Neural cell (in vitro differentiated cells): ENCODE data around the gene GNPAT. TPM values are rescaled to one million over a fixed set of nuclear protein-coding genes. Genes with fewer than 3 reads are reported as not detected.

Source experiments
- H2AFZ ChIP-seq: fragments of 200-600, 300-800 bp; sonication (generic), shearing (Covaris generic); 2 replicates; pipeline ENCODE4 v1.6.0; 2014; ENCODE audit warnings: low read depth, mild to moderate bottlenecking, antibody characterized with exemption, low read length, moderate library complexity
- H3F3A ChIP-seq: fragments of 200-600 bp; shearing (Covaris generic); 2 replicates; pipeline ENCODE4 v1.6.1; 2016; ENCODE audit warnings: mild to moderate bottlenecking, moderate library complexity, mixed read lengths, antibody characterized with exemption, low read length; ENCODE audit not compliant: insufficient read depth, poor library complexity, severe bottlenecking
- H3K27ac ChIP-seq: fragments of 200-600, 300-800 bp; sonication (generic), shearing (Covaris generic); 2 replicates; pipeline ENCODE4 v1.5.1; 2014; ENCODE audit warnings: mild to moderate bottlenecking, low read length, moderate library complexity
- H3K27me3 ChIP-seq: fragments of 300-800, 200-600 bp; sonication (generic), shearing (Covaris generic); 2 replicates; pipeline ENCODE4 v1.6.0; 2014; ENCODE audit warnings: mild to moderate bottlenecking, low read depth, low read length, moderate library complexity; ENCODE audit not compliant: insufficient read depth
- H3K36me3 ChIP-seq: fragments of 300-800, 200-600 bp; sonication (generic), shearing (Covaris generic); 2 replicates; pipeline ENCODE4 v1.5.1; 2014; ENCODE audit warnings: mild to moderate bottlenecking, antibody characterized with exemption, low read length, moderate library complexity; ENCODE audit not compliant: insufficient read depth
- H3K4me2 ChIP-seq: fragments of 300-800, 200-600 bp; sonication (generic), shearing (Covaris generic); 2 replicates; pipeline ENCODE4 v1.6.0; 2014; ENCODE audit warnings: mild to moderate bottlenecking, low read length
- H3K4me3 ChIP-seq: fragments of 300-800, 200-600 bp; sonication (generic), shearing (Covaris generic); 2 replicates; pipeline ENCODE4 v1.5.1; 2014; ENCODE audit warnings: mild to moderate bottlenecking, low read length, moderate library complexity
- H3K79me2 ChIP-seq: fragments of 200-600 bp; shearing (Covaris generic); replicated peaks from 2 replicates; pipeline ENCODE4 v1.6.0; 2014; ENCODE audit warnings: mild to moderate bottlenecking, low read length, moderate library complexity; ENCODE audit not compliant: insufficient read depth
- H3K9ac ChIP-seq: fragments of 300-800, 200-600 bp; sonication (generic), shearing (Covaris generic); 2 replicates; pipeline ENCODE4 v1.6.1; 2016; ENCODE audit warnings: mild to moderate bottlenecking, low read length, mixed read lengths
- H3K9me2 ChIP-seq: fragments of 200-600 bp; shearing (Covaris generic); 2 replicates; pipeline ENCODE4 v1.6.1; 2016; ENCODE audit warnings: mild to moderate bottlenecking, low read length, mixed read lengths; ENCODE audit not compliant: insufficient read depth
- H3K9me3 ChIP-seq: fragments of 200-600, 300-800 bp; sonication (generic), shearing (Covaris generic); 2 replicates; pipeline ENCODE4 v1.6.1; 2016; ENCODE audit warnings: mild to moderate bottlenecking, mixed run types, low read length, moderate library complexity, mixed read lengths
- H4K20me1 ChIP-seq: fragments of 200-600 bp; shearing (Covaris generic); 2 replicates; pipeline ENCODE4 v1.6.1; 2016; ENCODE audit warnings: mild to moderate bottlenecking, mixed run types; ENCODE audit not compliant: insufficient read depth
- EP300 ChIP-seq: fragments of 450-650 bp; conservative IDR thresholded peaks from 2 replicates; pipeline ENCODE4 v1.6.1; 2014; ENCODE audit warnings: antibody characterized with exemption, mild to moderate bottlenecking, moderate library complexity; ENCODE audit not compliant: poor library complexity, severe bottlenecking
- EZH2 ChIP-seq: fragments of 200-600, 300-800 bp; shearing (Covaris generic), sonication (generic); IDR thresholded peaks from 2 replicates; pipeline ENCODE4 v1.6.1; 2014; ENCODE audit warnings: antibody characterized with exemption, low read length, borderline replicate concordance, mild to moderate bottlenecking; ENCODE audit not compliant: insufficient read depth, poor library complexity, severe bottlenecking
- MXI1 ChIP-seq: fragments of 450-650 bp; conservative IDR thresholded peaks from 2 replicates; pipeline ENCODE4 v1.6.1; 2014; ENCODE audit warnings: antibody characterized with exemption, mild to moderate bottlenecking; ENCODE audit not compliant: poor library complexity, severe bottlenecking
- POLR2AphosphoS5 ChIP-seq: IDR thresholded peaks from 2 replicates; pipeline ENCODE4 v1.6.1; 2012
- RAD21 ChIP-seq: fragments of 450-650 bp; conservative IDR thresholded peaks from 2 replicates; pipeline ENCODE4 v1.6.1; 2014; ENCODE audit warnings: antibody characterized with exemption, mild to moderate bottlenecking, moderate library complexity
- SMC3 ChIP-seq: fragments of 450-650 bp; conservative IDR thresholded peaks from 2 replicates; pipeline ENCODE4 v1.6.1; 2014; ENCODE audit warnings: antibody characterized with exemption, mild to moderate bottlenecking, moderate library complexity; ENCODE audit not compliant: poor library complexity
- TAF1 ChIP-seq: IDR thresholded peaks from 2 replicates; pipeline ENCODE4 v1.6.1; 2012; ENCODE audit warnings: low read depth
- polyA plus RNA-seq: library from polyadenylated mRNA; depleted of rRNA; stranded (reverse); fragments of >200 nt; gene quantifications from 2 replicates; pipeline ENCODE4 v1.2.3, GENCODE V29; 2014
- TF ChIP-seq, protein P1 (sequence below): IDR thresholded peaks from 2 replicates; pipeline ENCODE4 v1.6.1; 2012; ENCODE audit warnings: borderline replicate concordance
- TF ChIP-seq, protein P2 (sequence below): fragments of 450-650 bp; IDR thresholded peaks from 2 replicates; pipeline ENCODE4 v1.5.1; 2014; ENCODE audit warnings: antibody characterized with exemption, mild to moderate bottlenecking, moderate library complexity; ENCODE audit not compliant: poor library complexity, severe bottlenecking

The GNPAT gene
- polyA plus RNA-seq, 1 donor from 2014 or later = 50.8 TPM

DNA sequence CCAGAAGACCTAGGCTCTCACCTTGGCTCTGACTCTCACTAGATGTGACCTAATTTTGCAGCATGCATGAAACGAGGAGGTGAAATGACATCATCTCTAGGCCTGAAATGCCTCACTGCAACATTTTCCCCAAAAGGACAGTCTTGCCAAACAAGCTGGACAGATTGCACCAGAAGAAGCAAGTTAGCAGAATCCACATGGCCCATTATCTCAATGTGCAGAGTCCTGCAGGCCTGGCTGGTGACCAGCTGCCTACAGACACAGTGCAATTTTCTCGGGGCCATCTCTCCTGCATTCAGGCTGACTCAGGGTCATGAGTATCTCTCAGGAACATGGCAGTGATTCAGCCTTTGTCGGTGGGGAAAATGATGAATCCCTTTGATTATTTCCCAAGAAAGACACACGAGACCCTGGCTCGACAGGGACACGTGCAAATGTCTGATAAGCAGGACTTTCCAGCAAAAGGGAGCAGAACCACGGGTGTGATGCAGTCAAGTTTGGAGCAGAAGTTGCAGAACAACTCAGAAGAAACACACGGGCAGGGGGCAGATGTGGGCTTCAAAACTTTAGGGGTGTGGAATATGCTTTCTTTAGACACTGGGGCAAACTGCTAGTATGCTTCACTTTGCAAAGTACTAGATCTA, 40.5 kb upstream of the GNPAT start:
- peaks cover 15% of the 10 kb centered on the region for H3K36me3 ChIP-seq
- no peaks in the 10 kb centered on the region for H3K9me3 ChIP-seq
- H3K27ac ChIP-seq = no peak overlapping the region
- H3K4me3 ChIP-seq = no peak overlapping the region
- H3K79me2 ChIP-seq = no peaks in the 10 kb centered on the region
- no peak for TF ChIP-seq EP300
- TF ChIP-seq EZH2 = no peak
- TF ChIP-seq, protein P1, sequence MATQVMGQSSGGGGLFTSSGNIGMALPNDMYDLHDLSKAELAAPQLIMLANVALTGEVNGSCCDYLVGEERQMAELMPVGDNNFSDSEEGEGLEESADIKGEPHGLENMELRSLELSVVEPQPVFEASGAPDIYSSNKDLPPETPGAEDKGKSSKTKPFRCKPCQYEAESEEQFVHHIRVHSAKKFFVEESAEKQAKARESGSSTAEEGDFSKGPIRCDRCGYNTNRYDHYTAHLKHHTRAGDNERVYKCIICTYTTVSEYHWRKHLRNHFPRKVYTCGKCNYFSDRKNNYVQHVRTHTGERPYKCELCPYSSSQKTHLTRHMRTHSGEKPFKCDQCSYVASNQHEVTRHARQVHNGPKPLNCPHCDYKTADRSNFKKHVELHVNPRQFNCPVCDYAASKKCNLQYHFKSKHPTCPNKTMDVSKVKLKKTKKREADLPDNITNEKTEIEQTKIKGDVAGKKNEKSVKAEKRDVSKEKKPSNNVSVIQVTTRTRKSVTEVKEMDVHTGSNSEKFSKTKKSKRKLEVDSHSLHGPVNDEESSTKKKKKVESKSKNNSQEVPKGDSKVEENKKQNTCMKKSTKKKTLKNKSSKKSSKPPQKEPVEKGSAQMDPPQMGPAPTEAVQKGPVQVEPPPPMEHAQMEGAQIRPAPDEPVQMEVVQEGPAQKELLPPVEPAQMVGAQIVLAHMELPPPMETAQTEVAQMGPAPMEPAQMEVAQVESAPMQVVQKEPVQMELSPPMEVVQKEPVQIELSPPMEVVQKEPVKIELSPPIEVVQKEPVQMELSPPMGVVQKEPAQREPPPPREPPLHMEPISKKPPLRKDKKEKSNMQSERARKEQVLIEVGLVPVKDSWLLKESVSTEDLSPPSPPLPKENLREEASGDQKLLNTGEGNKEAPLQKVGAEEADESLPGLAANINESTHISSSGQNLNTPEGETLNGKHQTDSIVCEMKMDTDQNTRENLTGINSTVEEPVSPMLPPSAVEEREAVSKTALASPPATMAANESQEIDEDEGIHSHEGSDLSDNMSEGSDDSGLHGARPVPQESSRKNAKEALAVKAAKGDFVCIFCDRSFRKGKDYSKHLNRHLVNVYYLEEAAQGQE = no peak
- TF ChIP-seq MXI1 = no peak
- TF ChIP-seq TAF1 = no peak
- TF ChIP-seq RAD21 = no peak
- TF ChIP-seq, protein P2, sequence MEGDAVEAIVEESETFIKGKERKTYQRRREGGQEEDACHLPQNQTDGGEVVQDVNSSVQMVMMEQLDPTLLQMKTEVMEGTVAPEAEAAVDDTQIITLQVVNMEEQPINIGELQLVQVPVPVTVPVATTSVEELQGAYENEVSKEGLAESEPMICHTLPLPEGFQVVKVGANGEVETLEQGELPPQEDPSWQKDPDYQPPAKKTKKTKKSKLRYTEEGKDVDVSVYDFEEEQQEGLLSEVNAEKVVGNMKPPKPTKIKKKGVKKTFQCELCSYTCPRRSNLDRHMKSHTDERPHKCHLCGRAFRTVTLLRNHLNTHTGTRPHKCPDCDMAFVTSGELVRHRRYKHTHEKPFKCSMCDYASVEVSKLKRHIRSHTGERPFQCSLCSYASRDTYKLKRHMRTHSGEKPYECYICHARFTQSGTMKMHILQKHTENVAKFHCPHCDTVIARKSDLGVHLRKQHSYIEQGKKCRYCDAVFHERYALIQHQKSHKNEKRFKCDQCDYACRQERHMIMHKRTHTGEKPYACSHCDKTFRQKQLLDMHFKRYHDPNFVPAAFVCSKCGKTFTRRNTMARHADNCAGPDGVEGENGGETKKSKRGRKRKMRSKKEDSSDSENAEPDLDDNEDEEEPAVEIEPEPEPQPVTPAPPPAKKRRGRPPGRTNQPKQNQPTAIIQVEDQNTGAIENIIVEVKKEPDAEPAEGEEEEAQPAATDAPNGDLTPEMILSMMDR = no peak
- no peak for TF ChIP-seq SMC3
- TF ChIP-seq POLR2AphosphoS5 = no peak
- H4K20me1 ChIP-seq = no peaks in the 10 kb centered on the region
- H3F3A ChIP-seq = no peaks in the 10 kb centered on the region
- no peak overlapping the region for H2AFZ ChIP-seq
- no peak overlapping the region for H3K9ac ChIP-seq
- H3K4me2 ChIP-seq = no peak overlapping the region
- no peaks in the 10 kb centered on the region for H3K27me3 ChIP-seq
- H3K9me2 ChIP-seq = no peaks in the 10 kb centered on the region

DNA sequence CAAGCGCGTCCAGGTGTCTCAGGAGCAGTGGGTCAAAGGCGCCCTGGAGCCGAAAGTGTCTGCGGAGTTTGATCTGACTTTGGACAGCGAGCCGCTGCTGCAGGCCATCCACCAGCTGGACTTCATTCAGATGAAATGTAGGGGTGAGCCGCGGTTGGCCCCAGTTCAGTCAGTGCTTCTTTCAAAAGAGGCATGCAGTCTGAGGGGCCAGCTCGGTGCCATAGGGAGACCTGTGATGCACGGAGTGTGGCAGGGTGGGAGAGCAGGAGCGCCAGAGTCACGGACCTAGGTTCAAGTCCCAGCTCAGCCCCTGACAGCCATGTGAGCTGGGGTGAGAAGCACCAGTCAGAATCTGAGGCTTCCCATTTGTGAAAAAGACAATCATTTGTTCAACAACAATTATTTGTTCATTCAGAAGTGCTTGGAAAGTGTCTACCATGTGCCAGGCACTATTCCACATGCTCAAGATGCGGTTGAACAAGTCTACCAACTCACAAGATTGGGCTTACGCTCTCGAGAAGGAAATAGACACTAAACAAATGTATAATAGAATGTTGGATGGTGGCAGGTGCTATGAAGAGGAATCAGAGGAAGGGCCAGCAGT, 39.5 kb upstream of the GNPAT start:
- Histone ChIP-seq H3K27me3 (no peaks in the 10 kb centered on the region), H3K4me2 (no peak overlapping the region), H4K20me1 (no peaks in the 10 kb centered on the region), H3K79me2 (no peaks in the 10 kb centered on the region), H3F3A (no peaks in the 10 kb centered on the region), H3K9ac (no peak overlapping the region), H3K9me3 (no peaks in the 10 kb centered on the region), H3K4me3 (no peak overlapping the region), H3K9me2 (no peaks in the 10 kb centered on the region), H2AFZ (no peak overlapping the region), H3K36me3 (peaks cover 15% of the 10 kb centered on the region), H3K27ac (no peak overlapping the region)
- TF ChIP-seq EZH2 (no peak), TAF1 (no peak), POLR2AphosphoS5 (no peak), RAD21 (no peak), EP300 (no peak), MXI1 (no peak), SMC3 (no peak)
- TF ChIP-seq, protein P2 = no peak
- TF ChIP-seq, protein P1 = no peak
